ENCODE results near the gene BEGAIN.

BEGAIN gene

DNA sequence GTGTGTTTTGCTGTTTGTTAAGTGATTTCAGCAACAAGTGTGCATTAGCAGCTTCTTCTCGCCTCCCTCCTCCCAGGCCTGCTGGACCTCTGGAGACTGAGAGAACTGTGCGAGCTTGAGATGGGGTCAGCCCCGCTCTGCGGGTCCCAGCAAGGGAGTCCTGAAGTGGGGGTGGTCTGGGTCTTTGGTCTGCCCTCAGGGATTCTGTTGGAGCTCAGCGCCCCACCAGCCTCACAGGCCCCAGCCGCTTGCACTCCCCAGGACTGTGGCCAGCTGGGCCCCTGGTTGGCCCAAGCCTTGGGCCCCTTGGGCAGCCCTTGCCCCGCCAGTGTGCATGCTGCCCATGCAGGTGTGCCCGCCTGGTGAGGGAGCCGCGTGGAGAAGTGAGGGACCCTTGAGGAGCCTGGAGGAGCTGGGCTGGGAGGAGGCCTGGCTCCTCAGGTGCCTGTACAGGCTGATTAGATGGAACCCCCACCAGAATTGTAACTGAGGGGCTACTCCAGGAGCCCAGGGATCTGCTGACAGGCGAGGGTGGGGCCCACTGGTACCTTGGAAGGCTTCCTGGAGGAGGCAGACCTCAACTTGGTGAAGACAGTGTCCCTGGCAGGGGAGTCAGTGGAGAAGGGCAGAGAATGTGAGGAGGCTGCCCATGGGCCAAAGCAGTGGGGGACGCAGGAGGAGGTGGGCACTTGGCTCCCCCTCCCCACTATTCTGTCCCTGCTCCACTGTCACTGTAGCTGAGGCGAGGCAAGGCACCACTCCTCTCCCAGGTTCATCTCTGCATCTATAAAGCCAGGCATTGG, 56.7 kb downstream of the BEGAIN start:
- no peak for DNase-seq (ENCODE audit: low read depth, low spot score)
- TF ChIP-seq, protein P1, sequence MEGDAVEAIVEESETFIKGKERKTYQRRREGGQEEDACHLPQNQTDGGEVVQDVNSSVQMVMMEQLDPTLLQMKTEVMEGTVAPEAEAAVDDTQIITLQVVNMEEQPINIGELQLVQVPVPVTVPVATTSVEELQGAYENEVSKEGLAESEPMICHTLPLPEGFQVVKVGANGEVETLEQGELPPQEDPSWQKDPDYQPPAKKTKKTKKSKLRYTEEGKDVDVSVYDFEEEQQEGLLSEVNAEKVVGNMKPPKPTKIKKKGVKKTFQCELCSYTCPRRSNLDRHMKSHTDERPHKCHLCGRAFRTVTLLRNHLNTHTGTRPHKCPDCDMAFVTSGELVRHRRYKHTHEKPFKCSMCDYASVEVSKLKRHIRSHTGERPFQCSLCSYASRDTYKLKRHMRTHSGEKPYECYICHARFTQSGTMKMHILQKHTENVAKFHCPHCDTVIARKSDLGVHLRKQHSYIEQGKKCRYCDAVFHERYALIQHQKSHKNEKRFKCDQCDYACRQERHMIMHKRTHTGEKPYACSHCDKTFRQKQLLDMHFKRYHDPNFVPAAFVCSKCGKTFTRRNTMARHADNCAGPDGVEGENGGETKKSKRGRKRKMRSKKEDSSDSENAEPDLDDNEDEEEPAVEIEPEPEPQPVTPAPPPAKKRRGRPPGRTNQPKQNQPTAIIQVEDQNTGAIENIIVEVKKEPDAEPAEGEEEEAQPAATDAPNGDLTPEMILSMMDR (IDR thresholded peaks at IDR 0.05; ENCODE audit: low read depth, low read length): no peak
- H3K4me3 ChIP-seq (ENCODE audit: low read depth, low read length): no peak overlapping the region
- in situ Hi-C loops (cut with HindIII; ENCODE audit: low sequenced_read_pairs): no loop called here

DNA sequence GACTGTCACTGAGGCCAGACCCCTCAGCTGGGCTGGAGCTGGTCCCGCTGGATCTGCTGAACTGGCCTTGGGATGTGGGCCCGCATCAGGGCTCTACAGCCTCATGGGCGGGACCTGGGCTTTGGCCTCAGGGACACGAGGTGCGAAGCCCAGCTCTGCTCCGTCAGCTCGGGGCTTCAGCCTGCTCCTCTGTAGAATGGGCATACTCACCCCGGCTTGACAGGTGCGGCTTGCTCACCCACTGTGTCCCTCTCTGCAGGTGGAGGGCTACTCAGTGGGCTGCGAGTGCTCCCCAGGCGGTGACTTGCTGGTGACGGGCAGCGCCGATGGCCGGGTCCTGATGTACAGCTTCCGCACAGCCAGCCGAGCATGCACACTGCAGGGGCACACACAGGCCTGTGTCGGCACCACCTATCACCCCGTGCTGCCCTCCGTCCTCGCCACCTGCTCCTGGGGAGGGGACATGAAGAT, 57.6 kb downstream of the BEGAIN start:
- H3K4me3 ChIP-seq (ENCODE audit: low read depth, low read length): no peak overlapping the region
- TF ChIP-seq, protein P1 (IDR thresholded peaks at IDR 0.05; ENCODE audit: low read depth, low read length): no peak
- in situ Hi-C loops (cut with HindIII; ENCODE audit: low sequenced_read_pairs): no loop called here
- no peak for DNase-seq (ENCODE audit: low read depth, low spot score)

DNA sequence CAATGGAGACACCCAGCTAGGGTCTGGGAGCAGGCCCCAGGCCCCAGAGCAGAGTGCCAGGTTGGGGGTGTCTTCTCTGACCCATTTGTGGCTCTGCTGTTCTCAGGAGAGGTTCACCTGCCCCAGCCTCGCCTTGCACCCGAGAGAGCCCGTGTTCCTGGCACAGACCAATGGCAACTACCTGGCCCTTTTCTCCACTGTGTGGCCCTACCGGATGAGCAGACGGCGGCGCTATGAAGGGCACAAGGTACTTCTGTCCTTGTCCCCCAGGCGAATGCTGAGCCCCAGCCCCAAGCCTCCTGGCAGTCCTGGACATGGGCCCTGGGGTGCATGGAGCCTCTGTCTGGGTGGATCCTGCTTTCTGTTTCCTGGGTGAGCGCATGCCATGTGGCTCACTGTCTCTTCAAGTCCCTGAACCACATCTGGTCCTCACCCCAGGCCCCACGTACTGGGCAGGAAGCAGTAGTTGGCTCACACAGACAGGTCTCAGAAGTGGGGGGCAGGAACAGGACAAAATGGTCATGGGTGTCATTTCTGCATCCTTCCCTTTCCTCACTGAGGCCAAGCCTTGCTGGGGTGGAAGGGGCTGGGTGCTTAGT, 58.2 kb downstream of the BEGAIN start:
- in situ Hi-C loops (cut with HindIII; ENCODE audit: low sequenced_read_pairs): no loop called here
- TF ChIP-seq, protein P1 (IDR thresholded peaks at IDR 0.05; ENCODE audit: low read depth, low read length): no peak

DNA sequence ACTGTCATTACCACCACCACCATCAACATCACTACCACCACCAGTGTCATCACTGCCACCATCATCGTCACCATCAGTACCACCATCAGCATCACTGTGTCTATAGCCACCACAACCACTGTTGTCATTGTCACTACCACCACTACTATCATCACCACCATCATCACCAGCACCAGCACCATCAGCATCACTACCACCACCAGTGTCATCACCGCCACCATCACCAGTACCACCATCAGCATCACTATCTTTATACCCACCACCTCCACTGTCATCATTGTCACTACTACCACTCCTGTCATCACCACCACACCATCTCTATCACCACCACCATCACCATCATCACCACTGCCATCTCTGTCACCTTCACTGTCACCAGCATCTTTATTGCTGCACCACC, 60.6 kb downstream of the BEGAIN start:
- no peak for DNase-seq (ENCODE audit: low read depth, low spot score)
- H3K4me3 ChIP-seq (ENCODE audit: low read depth, low read length): no peak overlapping the region
- TF ChIP-seq, protein P1 (IDR thresholded peaks at IDR 0.05; ENCODE audit: low read depth, low read length): no peak
- in situ Hi-C loops (cut with HindIII; ENCODE audit: low sequenced_read_pairs): no loop called here

More for the DNA sequence above, 58.2 kb downstream of the BEGAIN start:
- no peak overlapping the region for H3K4me3 ChIP-seq (ENCODE audit: low read depth, low read length)
- no peak for DNase-seq (ENCODE audit: low read depth, low spot score)

DNA sequence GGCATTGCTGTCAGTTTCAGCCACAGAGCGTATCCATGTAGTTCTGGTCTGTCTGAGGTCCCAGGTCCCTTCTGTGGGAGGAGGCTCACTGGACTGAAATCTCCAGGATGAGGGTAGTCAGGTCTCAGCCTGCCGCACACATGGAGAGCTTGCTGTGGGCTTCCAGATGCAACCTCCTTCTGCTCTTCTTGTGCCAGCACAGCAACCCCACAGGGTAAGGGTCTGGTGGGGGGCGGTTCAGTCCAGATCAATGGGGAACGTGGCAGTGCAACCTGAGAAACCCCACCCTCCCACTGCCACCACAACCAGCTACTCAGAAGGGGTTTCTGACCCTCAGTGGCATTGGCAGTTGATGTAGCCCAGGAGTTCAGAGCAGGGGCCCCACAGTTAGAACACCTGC, 61.2 kb downstream of the BEGAIN start:
- no peak overlapping the region for H3K4me3 ChIP-seq (ENCODE audit: low read depth, low read length)
- in situ Hi-C loops (cut with HindIII; ENCODE audit: low sequenced_read_pairs): no loop called here
- TF ChIP-seq, protein P1 (IDR thresholded peaks at IDR 0.05; ENCODE audit: low read depth, low read length): no peak
- DNase-seq (ENCODE audit: low read depth, low spot score): no peak

DNA sequence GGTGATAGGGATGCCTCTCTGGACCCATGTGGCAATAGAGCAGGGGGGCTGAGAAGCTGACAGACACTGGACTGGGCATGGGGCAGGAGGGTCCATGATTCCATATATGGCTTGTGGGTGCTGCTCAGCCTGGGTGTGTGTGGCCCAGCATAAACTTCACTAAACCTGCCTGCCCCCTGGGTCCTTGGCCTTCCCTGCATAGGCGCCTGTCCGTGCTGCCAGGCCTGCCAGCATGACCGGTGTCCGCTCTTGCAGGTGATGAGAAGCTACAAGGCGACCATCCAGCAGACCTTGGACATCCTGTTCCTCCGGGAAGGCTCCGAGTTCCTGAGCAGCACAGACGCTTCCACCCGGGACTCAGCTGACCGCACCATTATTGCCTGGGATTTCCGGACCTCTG, 61.6 kb downstream of the BEGAIN start:
- in situ Hi-C loops (cut with HindIII; ENCODE audit: low sequenced_read_pairs): no loop called here
- TF ChIP-seq, protein P1 (IDR thresholded peaks at IDR 0.05; ENCODE audit: low read depth, low read length): no peak
- H3K4me3 ChIP-seq (ENCODE audit: low read depth, low read length): no peak overlapping the region
- no peak for DNase-seq (ENCODE audit: low read depth, low spot score)
